ENCODE measurements around the gene OR14K1. TPM values are rescaled to one million over a fixed set of nuclear protein-coding genes. Genes with fewer than 3 reads are reported as not detected.

OR14K1 gene
- polyA plus RNA-seq = not detected in 2 replicates

GRCh38 chr1:247738315-247738714 is at the start of gene OR14K1:
TSS of gene OR14K1 (plus strand) at chr1:247738615. CDS start at chr1:247738615, 0 bp downstream.

GRCh38 chr1:247716546-247716945 is 21.9 kb upstream of the OR14K1 start, which contains the start of gene OR6F1:
TSS of gene OR6F1 (minus strand) at chr1:247716646. CDS start at chr1:247712755, 3,891 bp downstream.

GRCh38 chr1:247748041-247748440 is 9.6 kb downstream of the OR14K1 start, which contains the start of gene OR14A2:
TSS of gene OR14A2 (minus strand) at chr1:247748141.

GRCh38 chr1:247760456-247760855 is 22.0 kb downstream of the OR14K1 start, which contains the start of gene OR1C1:
TSS of gene OR1C1 (minus strand) at chr1:247760556. CDS start at chr1:247758406, 2,150 bp downstream.

Other genes starting within 250 kb of the OR14K1 start
- gene OR2C3, start 202.2 kb upstream of the OR14K1 start, polyA plus RNA-seq = 0.11 TPM in 1 of 2 replicates, not detected in the other
- gene GCSAML, start 189.5 kb upstream of the OR14K1 start, polyA plus RNA-seq = 0.06 and 1.9 TPM in 2 replicates
- gene OR2G2, start 150.3 kb upstream of the OR14K1 start, polyA plus RNA-seq = not detected in 2 replicates
- not detected in 2 replicates for gene OR2G3, start 133.0 kb upstream of the OR14K1 start, polyA plus RNA-seq
- gene OR13G1, start 58.9 kb upstream of the OR14K1 start, polyA plus RNA-seq = not detected in 2 replicates
- gene OR6F1, start 22.0 kb upstream of the OR14K1 start, polyA plus RNA-seq = not detected in 2 replicates
- not detected in 2 replicates for gene OR14A2, start 9.5 kb downstream of the OR14K1 start, polyA plus RNA-seq
- not detected in 2 replicates for gene OR1C1, start 21.9 kb downstream of the OR14K1 start, polyA plus RNA-seq
- not detected in 2 replicates for gene OR14A16, start 85.5 kb downstream of the OR14K1 start, polyA plus RNA-seq
- not detected in 2 replicates for gene OR11L1, start 103.3 kb downstream of the OR14K1 start, polyA plus RNA-seq
- gene TRIM58, start 118.6 kb downstream of the OR14K1 start, polyA plus RNA-seq = not detected in 2 replicates
- not detected in 2 replicates for gene OR2W3, start 157.0 kb downstream of the OR14K1 start, polyA plus RNA-seq
- gene OR2T8, start 181.6 kb downstream of the OR14K1 start, polyA plus RNA-seq = not detected in 2 replicates
- gene OR2AJ1, start 186.3 kb downstream of the OR14K1 start, polyA plus RNA-seq = 0.12 TPM in 1 of 2 replicates, not detected in the other
- not detected in 2 replicates for gene OR2L8, start 210.2 kb downstream of the OR14K1 start, polyA plus RNA-seq
- gene OR2AK2, start 226.6 kb downstream of the OR14K1 start, polyA plus RNA-seq = not detected in 2 replicates